Measurements from ENCODE around the gene BORCS6. TPM values are rescaled to one million over a fixed set of nuclear protein-coding genes. Genes with fewer than 3 reads are reported as not detected.

BORCS6 gene
- total and polyA plus RNA-seq, 2 of the 13 experiments (the other 11 are each of a cell fraction or from before 2014, with no cell fraction given) = 2.0 to 5.1 TPM

GRCh38 chr17:8138672-8139371 is 51.2 kb downstream of the BORCS6 start (continued):
- no peak for TF ChIP-seq ZBTB49 (CRISPR knock-in tag; IDR thresholded peaks at IDR 0.05; ENCODE audit: borderline replicate concordance)
- no peak for TF ChIP-seq ZNF576 (CRISPR knock-in tag; IDR thresholded peaks at IDR 0.05)
- TF ChIP-seq SMARCC2 (IDR thresholded peaks at IDR 0.05) = no peak
- no peak for TF ChIP-seq BATF2 (CRISPR knock-in tag; IDR thresholded peaks at IDR 0.05)
- TF ChIP-seq CHD2 (IDR thresholded peaks at IDR 0.05; ENCODE audit: low read depth, low read length) = peak; percentile 82
- TF ChIP-seq MTF2 (CRISPR knock-in tag; IDR thresholded peaks at IDR 0.05; ENCODE audit: borderline replicate concordance) = 0 out of 2 replicates have a peak, but pooled peaks have one; percentile 28
- TF ChIP-seq RFX3 (CRISPR knock-in tag; IDR thresholded peaks at IDR 0.05) = no peak
- peak; percentile 37; the same call in 1 of the 2 replicates for TF ChIP-seq NFIC (IDR thresholded peaks at IDR 0.05; ENCODE audit: low read length)
- no peak for TF ChIP-seq KLF15 (CRISPR knock-in tag; IDR thresholded peaks at IDR 0.05; ENCODE audit: borderline replicate concordance)
- peak; percentile 77; the same call in 1 of the 2 replicates for TF ChIP-seq ZBTB7B (CRISPR knock-in tag; IDR thresholded peaks at IDR 0.05)
- TF ChIP-seq NRL (CRISPR knock-in tag; IDR thresholded peaks at IDR 0.05; ENCODE audit: borderline replicate concordance) = peak; percentile 95
- TF ChIP-seq PCBP1 (IDR thresholded peaks at IDR 0.05; ENCODE audit: borderline replicate concordance, low read depth, low read length) = no peak
- peak; percentile 91; the same call in 2 of the 3 replicates for TF ChIP-seq MXI1 (IDR thresholded peaks at IDR 0.05; ENCODE audit: borderline replicate concordance, low read depth, low read length)
- peak; percentile 60; the same call in 1 of the 2 replicates for TF ChIP-seq HDAC1 (CRISPR knock-in tag; IDR thresholded peaks at IDR 0.05)
- peak; percentile 83 for TF ChIP-seq MED1 (CRISPR knock-in tag; IDR thresholded peaks at IDR 0.05)
- TF ChIP-seq IRF1 (CRISPR knock-in tag; IDR thresholded peaks at IDR 0.05; ENCODE audit: low read depth) = no peak
- no peak for TF ChIP-seq ATF4 (CRISPR knock-in tag; IDR thresholded peaks at IDR 0.05)
- peak; percentile 56; the same call in 1 of the 2 replicates for TF ChIP-seq SIN3A (IDR thresholded peaks at IDR 0.05; ENCODE audit: borderline replicate concordance, low read depth, low read length)
- no peak for TF ChIP-seq ZNF839 (CRISPR knock-in tag; IDR thresholded peaks at IDR 0.05; ENCODE audit: borderline replicate concordance)
- no peak for TF ChIP-seq LCORL (IDR thresholded peaks at IDR 0.05)
- peak; percentile 68; the same call in 1 of the 2 replicates for TF ChIP-seq LCORL (CRISPR knock-in tag; IDR thresholded peaks at IDR 0.05)
- peak; percentile 82 for TF ChIP-seq SMC3 (IDR thresholded peaks at IDR 0.05; ENCODE audit: low read length)
- 0 out of 2 replicates have a peak, but pooled peaks have one; percentile 14 for TF ChIP-seq TGIF2 (CRISPR knock-in tag; IDR thresholded peaks at IDR 0.05)
- TF ChIP-seq ZFP37 (CRISPR knock-in tag; IDR thresholded peaks at IDR 0.05; ENCODE audit: borderline replicate concordance) = peak; percentile 36; the same call in 1 of the 2 replicates
- TF ChIP-seq ZNF232 (CRISPR knock-in tag; IDR thresholded peaks at IDR 0.05; ENCODE audit: borderline replicate concordance) = peak; percentile 70; the same call in 1 of the 2 replicates
- no peak for TF ChIP-seq MTF1 (CRISPR knock-in tag; IDR thresholded peaks at IDR 0.05)

All from HepG2 (cell line).